ENCODE measurements around the gene HOXB3.

Gene HOXB3

GRCh38 chr17:48556229-48556575 lies 33.8 kb downstream of the HOXB3 start:
- peak overlapping the region; percentile 82 for H3K4me3 ChIP-seq (ENCODE audit: low read depth, low read length)
- TF ChIP-seq CTCF (IDR thresholded peaks at IDR 0.05; ENCODE audit: low read depth, low read length, missing control alignments): no peak
- in situ Hi-C loops (cut with HindIII; ENCODE audit: low sequenced_read_pairs): no loop called here
- no peak for DNase-seq (ENCODE audit: low read depth)

GRCh38 chr17:48555258-48556228 lies 34.5 kb downstream of the HOXB3 start:
- H3K4me3 ChIP-seq (ENCODE audit: low read depth, low read length): peak overlapping the region; percentile 82
- in situ Hi-C loops (cut with HindIII; ENCODE audit: low sequenced_read_pairs): no loop called here
- TF ChIP-seq CTCF (IDR thresholded peaks at IDR 0.05; ENCODE audit: low read depth, low read length, missing control alignments): no peak
- peak; percentile 81 for DNase-seq (ENCODE audit: low read depth)

- no peak for DNase-seq (ENCODE audit: low read depth)
- H3K4me3 ChIP-seq (ENCODE audit: low read depth, low read length): peak overlapping the region; percentile 82
- TF ChIP-seq CTCF (IDR thresholded peaks at IDR 0.05; ENCODE audit: low read depth, low read length, missing control alignments): no peak
- in situ Hi-C loops (cut with HindIII; ENCODE audit: low sequenced_read_pairs): no loop called here
Measured at GRCh38 chr17:48554412-48555257, 35.4 kb downstream of the HOXB3 start.

GRCh38 chr17:48553826-48554225 lies 36.2 kb downstream of the HOXB3 start:
- peak overlapping the region; percentile 82 for H3K4me3 ChIP-seq (ENCODE audit: low read depth, low read length)
- TF ChIP-seq CTCF (IDR thresholded peaks at IDR 0.05; ENCODE audit: low read depth, low read length, missing control alignments): no peak
- DNase-seq (ENCODE audit: low read depth): no peak
- in situ Hi-C loops (cut with HindIII; ENCODE audit: low sequenced_read_pairs): no loop called here

- TF ChIP-seq CTCF (IDR thresholded peaks at IDR 0.05; ENCODE audit: low read depth, low read length, missing control alignments): no peak
- no peak for DNase-seq (ENCODE audit: low read depth)
- in situ Hi-C loops (cut with HindIII; ENCODE audit: low sequenced_read_pairs): no loop called here
- peak overlapping the region; percentile 82 for H3K4me3 ChIP-seq (ENCODE audit: low read depth, low read length)
Measured at GRCh38 chr17:48553190-48553547, 36.9 kb downstream of the HOXB3 start.

- peak overlapping the region; percentile 82 for H3K4me3 ChIP-seq (ENCODE audit: low read depth, low read length)
- in situ Hi-C loops (cut with HindIII; ENCODE audit: low sequenced_read_pairs): no loop called here
- no peak for DNase-seq (ENCODE audit: low read depth)
- no peak for TF ChIP-seq CTCF (IDR thresholded peaks at IDR 0.05; ENCODE audit: low read depth, low read length, missing control alignments)
Measured at GRCh38 chr17:48552466-48553189, 37.4 kb downstream of the HOXB3 start.

Data from astrocyte of the cerebellum (primary cell).